HPDE6-E6E7 (cell line): ENCODE results near the gene XYLT1.

Source experiments
- DNase-seq: peaks from one replicate; pipeline ENCODE4 v3.0.0; 2011; ENCODE audit warnings: missing footprints; ENCODE audit errors: extremely low spot score

XYLT1 gene

GRCh38 chr16:17105239-17105797 is 365.4 kb downstream of the XYLT1 start:
- DNase-seq: no peak

- DNase-seq: no peak
Measured at GRCh38 chr16:17104654-17105053, 366.1 kb downstream of the XYLT1 start.

DNA sequence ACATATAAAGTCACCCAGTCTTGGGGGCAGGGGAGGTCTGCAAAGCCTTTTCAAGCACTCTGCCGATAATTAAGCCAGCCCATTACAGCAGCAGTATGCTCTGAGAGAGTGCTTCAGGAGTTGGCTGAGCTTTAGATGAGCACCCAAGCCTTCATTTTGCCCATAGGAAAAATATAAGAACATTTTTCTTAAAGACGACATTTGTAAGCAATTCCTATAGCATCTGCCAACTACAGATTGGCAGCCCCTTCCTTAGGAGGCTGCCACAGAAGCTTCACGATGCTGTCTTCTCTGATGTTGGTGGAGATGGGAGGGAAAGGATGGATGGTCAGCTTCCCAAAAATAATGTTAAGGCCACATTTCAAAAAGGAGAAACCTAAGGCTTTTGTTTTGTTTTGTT is 367.5 kb downstream of the XYLT1 start:
- no peak for DNase-seq

DNA sequence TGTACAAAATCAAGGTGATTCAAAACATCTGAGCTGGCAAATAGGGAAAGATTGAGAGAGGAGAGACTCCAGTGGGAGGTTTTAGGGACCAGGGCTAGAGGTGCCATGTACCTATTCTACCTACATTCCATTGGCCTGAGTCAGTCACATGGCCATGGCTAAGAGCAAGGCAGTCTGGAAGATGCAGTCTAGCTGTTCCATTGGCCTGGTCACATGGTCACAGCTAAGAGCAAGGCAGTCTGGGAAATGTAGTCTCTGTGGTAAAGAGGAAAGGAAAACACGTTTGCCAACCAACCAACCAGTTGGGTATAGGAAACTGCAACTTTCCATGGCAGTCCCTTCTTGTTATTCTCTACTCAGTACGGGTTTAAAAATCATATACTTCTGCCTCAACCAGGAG is 369.1 kb downstream of the XYLT1 start:
- no peak for DNase-seq

- DNase-seq: no peak
Measured at GRCh38 chr16:17098685-17099084, 372.1 kb downstream of the XYLT1 start.

- DNase-seq: no peak
Measured at GRCh38 chr16:17084130-17084529, 386.6 kb downstream of the XYLT1 start.

DNA sequence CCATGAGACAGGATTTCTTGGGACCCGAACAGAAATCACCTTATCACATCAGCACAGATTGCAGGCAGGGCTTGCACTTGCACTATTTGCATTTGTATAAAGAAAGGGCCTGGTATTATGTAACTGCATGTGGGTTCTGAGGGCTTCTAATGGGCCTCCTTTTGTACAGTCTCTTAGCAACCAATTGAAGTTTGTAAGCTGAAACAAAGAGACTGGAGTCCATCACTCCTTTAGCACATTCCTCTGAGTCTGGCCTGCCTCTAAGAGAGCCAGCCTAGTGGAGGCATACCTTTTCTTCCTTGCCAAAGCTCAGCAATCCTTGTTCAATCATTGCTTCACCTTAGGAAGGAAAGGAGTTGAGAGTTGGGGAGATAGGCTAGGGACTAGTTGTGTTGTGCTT is 387.1 kb downstream of the XYLT1 start:
- DNase-seq: no peak

- DNase-seq: no peak
Measured at GRCh38 chr16:17082095-17082882, 388.5 kb downstream of the XYLT1 start.

- DNase-seq: no peak
Measured at GRCh38 chr16:17080105-17080504, 390.7 kb downstream of the XYLT1 start.

GRCh38 chr16:17078931-17079631 is 391.7 kb downstream of the XYLT1 start:
- no peak for DNase-seq

- no peak for DNase-seq
Measured at GRCh38 chr16:17076818-17077498, 393.8 kb downstream of the XYLT1 start.

DNA sequence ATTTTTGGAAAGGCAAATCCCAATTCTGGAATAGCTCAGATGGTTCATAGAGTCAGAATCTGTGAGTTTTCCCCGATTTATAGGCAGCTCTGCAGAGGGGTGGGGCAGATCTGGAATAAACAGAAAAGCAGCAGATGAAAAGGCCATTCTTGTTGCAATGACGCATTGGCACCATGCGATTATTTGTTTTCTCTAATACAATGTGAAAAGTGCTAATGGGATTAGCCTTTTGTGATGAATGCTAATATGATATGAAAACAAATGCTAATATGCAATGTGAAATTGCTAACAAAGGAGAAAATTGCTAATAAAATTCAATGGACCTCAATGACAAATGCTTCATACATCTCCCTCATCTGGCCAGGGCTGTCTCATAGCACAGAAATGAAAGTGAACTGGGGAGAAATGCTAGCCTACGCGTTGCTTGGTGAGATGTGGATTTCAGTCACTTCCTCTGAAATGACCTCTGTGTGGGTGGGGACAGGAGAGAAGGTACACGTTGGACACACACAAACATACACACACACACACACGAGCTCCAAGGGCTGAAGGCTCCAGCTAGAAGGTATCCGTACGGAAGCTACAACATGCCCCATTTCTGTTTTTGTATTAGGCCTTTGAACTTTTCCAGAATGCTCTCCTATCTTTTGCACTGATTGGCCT is 394.5 kb downstream of the XYLT1 start:
- no peak for DNase-seq

DNA sequence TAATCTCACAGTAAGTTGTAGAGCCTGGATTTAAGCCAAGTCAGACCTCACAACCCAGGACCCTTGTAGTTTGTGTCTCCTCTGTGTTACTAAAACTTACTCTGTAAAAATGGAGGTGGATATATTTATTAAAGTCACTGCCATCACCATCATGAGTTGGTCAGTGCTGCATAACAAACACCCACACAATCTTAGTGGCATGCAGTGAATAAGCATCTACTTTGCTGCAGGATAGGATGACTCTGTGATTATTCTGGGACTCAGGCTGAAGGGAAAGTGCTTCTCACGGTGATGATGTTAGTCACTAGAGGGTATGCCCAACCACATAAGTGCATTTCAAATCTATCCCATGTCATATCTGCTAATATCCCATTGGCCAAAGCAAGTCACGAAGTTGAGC is 398.7 kb downstream of the XYLT1 start:
- DNase-seq: no peak

- no peak for DNase-seq
Measured at GRCh38 chr16:17070882-17071592, 399.7 kb downstream of the XYLT1 start.

- DNase-seq: no peak
Measured at GRCh38 chr16:17069681-17070080, 401.1 kb downstream of the XYLT1 start.

- no peak for DNase-seq
Measured at GRCh38 chr16:17068524-17068923, 402.2 kb downstream of the XYLT1 start.

- DNase-seq: no peak
Measured at GRCh38 chr16:17067882-17068281, 402.9 kb downstream of the XYLT1 start.

- no peak for DNase-seq
Measured at GRCh38 chr16:17063201-17064139, 407.3 kb downstream of the XYLT1 start.

- DNase-seq: no peak
Measured at GRCh38 chr16:17062676-17063075, 408.1 kb downstream of the XYLT1 start.

GRCh38 chr16:17061326-17061725 is 409.4 kb downstream of the XYLT1 start:
- no peak for DNase-seq
